NCI-H524 treated with DMSO at 0.1 percent for 48 hours (cell line): Measurements from ENCODE around the gene CEACAM21.

Experiments
- DNase-seq: peaks from one replicate; lab custom pipeline; 2025; lab: John Stamatoyannopoulos, UW

CEACAM21 gene

DNA sequence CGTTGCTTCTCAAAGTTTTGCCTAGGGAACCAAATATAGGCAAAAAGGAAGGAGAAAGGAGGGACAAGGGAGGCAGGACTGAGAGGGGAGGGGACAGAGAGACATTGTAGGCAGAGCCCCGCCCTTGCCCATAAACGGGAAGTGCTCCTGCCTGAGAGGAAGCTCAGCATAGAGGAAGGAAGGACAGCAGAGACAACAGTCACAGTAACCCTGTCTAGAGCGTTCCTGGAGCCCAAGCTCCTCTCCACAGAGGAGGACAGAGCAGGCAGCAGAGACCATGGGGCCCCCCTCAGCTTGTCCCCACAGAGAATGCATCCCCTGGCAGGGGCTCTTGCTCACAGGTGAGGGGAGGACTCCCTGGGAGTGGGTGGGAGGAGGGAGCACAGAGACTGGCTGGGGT, at the start of gene CEACAM21:
Gene CEACAM21, plus strand, starts transcription at position 169 of the 400 bp plus-strand sequence. Its CDS starts 109 bp downstream, at position 278.
- DNase-seq: no peak

DNA sequence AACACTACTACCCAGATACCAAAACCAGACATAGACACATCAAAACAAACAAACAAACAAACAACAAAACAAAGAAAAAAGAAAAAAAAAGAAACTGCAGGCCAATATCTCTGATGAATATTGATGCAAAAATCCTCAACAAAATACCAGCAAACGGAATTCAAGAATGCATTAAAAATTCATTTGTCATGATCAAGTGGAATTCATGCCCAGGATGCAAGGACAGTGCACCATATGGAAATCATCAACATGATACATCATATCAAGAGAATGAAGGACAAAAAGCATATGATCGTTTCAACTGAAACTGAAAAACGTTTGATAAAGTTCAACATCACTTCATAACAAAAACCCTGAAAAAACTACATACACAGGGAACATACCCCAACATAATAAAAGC, 48.9 kb upstream of the CEACAM21 start:
- DNase-seq: no peak

DNA sequence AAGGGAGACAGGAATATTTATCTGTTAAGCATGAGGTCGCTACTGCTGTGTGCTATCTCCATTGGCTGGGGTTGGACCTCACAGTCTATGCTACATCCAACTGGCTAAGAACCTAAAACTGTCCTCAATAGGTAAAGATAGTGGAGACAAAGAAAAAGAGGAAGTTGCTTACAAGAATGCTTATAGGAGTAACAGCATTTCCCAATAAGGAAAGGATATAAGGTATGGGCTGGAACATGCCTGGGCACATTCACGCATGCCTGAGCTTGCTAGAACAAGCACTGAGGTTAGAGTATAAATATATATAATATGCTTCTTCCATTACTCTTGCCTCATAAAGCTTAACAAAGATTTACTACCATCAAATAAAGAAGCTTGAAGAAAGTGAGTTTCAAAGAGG, 47.9 kb upstream of the CEACAM21 start:
- DNase-seq: no peak

DNA sequence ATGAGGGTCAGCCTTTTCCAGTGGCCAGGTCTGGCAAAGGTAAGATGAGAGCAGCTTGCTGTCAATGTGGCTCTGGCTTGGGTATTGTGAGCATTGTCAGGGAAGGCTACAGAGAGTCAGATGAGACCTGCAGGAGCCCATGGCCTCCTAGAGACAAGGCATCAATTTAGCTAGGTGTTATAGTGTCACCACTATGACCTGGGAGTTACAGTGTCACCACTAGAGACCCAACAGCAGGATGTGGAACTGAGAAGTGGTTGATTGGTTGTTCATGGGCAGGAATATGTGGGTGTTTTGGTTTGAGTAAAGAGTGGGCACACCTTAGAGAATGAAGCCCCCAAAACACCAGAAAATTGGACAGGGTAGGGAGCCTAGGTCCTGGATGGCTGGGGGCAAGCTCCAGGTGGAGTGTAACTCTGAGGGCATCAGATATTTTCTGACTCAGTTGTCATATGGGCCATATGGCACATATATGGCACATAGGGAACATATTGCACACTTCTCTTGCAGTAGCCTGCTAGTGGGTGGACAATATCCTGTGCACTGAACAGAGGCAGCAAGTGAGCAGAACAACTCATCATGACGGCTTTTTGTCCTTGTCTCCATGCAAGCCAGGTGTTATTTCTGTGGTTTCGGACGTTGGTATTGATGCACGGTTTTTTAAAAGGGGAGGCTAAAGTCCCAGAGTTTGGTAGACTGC, 46.3 kb upstream of the CEACAM21 start:
- no peak for DNase-seq

DNA sequence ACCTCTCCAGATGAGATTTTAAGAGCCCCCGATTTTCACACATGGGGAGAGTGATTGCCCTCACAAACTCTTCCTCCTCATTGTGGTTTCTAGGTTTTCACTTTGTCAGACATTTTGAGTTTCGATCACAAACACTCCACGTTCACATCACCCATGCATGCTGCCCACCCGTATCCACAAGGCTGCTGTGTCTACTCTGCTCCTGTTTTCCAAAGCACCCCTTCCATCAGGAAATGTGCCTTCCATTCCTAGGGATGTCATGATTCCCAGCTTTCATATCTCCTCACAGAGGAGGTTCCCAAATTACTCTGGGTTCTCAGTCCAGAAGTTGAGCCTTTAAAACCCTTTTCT, 45.8 kb upstream of the CEACAM21 start:
- no peak for DNase-seq

DNA sequence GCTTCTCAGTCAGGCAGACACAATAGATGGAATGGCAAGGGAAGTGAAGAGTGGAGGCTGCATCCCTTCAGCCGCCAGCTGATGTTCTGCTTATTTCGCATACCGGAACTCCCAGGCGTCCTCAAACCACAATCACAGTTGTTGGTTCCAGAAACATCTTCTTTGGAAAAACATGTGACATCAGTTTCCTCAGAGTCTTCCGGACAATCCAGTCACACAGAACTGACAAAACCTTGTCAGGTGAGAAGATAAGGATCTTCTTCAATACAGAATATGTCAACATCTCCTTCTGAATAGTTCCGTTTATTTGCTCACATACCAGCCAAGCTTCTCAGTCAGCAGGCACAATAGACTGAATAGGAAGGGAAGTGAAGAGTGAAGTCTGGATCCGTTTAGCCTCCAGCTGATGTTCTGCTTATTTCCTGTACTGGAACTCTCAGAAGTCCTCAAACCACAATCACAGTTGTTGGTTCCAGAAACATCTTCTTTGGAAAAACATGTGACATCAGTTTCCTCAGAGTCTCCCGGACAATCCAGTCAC, 45.1 kb upstream of the CEACAM21 start:
- no peak for DNase-seq

DNA sequence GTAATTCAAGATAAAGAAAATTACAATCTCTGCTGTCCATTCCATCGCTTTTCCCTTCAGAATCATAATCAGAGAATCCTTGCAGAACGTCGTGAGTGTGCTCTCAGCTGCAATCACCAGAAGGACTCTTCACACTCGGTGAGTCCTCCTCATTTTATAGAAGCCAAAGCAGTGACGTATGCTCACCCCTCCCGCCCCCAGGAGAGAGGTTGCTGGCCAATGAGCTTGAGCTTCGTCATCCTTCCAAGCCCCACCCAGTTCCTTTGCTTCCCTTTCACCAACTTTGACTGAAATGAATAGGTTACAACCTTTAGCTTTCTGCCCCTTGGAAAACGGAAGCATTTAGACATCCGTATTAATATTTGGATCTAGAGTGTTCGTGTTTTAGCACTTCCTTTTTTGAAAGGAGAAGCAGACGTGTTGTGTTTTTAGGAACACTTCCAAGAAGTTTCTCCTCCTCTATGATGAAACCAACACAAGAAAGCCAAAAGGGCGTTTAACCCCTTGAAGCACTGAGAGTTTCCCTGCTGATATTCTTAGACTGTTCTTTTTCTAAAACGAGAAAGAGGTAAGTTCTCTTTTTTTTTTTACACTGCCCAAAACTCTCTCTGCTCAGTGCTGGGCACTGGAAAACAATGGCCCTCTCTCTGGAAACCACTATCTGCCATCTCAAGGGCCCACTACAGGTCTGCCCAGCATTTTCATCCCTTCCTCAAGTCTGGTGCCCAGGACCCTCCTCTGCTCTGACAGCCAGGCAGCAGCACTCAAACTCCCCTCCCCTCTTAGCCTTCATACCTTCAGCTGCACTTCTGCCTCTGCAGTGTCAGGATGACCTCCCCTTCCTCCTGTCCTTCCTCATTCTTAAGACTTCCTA, 44.3 kb upstream of the CEACAM21 start:
- DNase-seq: no peak

DNA sequence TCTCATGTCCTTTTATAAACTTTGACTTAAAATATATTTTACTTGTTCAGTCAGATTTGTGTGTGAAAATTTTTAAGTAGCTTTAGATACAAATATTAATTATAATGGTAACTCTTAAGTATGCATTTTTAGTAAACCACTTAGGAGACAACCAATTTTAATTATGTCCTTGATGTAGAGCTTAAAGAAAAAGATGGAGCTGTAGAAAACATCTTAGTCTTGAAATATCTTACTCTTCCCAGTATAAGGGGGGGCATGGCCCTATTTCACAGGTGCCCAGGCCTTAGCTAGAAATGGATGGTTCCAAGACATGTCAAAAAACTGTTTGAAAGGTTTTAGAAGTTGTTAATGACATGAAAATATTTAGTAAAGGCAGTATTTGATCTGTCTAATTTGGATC, 43.4 kb upstream of the CEACAM21 start:
- no peak for DNase-seq

DNA sequence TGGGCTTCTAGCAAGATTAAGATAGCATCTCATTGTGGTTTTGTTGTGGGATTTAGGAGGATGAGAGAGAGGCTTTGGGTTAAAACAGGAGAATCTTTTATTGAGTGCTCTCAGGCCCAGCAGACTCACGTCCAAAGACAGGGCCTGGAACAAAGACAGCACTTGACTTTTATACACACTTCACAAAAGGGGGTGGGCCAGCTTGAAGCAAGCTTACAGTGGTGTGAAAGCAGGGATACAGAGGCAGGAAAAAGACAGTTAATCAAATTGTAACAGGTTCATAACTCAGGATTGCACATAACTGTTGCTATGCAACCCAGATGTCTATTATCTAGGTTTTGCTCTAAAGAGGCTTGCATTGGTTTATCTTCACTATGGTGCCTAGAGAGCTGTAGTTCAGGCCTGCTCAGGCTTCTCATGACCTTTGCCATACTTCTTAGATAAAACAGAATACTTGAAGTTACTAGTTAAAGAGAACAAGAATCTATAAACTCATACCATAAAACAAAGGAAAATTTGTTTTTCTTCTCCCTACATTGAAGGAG, 42.2 kb upstream of the CEACAM21 start:
- DNase-seq: no peak

DNA sequence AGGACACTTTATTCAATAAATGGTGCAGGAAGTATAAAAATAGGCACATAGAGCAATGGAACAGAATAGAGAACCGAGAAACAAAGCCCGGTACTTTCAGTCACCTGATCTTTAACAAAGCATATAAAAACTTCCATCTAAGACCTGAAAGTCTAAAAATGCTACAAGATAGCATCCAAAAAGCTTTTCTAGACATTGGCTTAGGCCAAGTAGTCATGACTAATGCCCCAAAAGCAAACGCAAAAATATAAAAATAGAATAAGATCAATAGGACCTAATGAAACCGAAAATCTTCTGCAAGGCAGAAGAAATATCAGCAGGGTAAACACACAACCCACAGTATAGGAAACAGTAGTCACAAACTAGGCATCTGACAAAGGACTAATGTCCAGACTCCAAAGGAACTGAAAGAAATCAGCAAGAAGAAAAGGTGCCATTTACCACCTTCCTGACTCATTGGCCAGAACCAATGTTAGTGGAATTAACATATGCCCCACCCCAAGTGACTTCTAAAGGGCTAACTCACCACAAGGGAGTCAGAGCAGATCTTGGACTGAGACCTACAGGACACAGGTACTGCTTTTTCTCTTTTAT, 40.8 kb upstream of the CEACAM21 start:
- DNase-seq: no peak

DNA sequence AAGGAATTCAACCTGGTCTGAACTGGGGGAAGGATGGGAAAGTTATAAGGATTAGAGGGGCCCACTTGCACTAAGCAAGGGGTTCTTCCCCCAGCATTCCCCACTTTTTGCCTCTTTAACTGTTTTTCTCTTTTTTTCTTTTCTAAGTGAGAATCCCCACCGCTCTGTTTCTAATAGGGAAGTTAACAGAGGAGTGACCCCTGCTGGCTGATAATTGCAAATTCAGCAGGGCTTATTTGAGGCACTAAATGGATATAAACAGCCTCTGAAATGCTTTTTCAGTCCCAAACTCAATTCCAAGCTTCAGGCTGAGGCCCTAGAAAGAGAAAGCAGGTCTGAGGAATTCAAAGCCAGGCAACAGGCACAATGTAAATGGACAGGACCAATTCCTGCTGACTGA, 38.2 kb upstream of the CEACAM21 start:
- DNase-seq: no peak

DNA sequence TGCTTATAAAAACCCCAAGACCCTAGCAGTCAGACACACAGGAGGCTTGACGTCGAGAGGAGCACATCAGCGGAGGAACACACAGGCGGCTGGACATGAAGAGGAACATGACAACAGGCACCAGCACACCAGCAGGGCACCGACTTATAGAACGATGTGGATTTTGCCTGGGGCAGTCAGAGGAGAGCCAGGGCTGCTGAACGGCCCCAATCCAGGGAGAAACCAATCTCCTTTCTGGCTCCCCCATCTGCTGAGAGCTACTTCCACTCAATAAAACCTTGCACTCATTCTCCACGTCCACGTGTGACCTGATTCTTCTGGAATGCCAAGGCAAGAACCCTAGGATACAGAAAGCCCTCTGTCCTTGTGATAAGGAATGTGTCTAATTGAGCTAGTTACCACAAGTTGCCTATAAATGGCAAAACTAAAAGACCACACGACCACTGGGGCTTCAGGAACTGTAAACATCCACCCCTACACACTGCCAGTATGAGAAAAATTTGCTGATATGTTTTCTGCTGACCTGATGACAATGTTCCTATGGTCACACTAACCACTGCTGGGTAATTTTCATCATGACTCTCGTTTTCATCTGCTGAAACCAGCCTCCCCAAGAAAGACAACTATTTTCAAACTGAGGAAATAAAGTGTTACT, 35.8 kb upstream of the CEACAM21 start:
- DNase-seq: no peak

DNA sequence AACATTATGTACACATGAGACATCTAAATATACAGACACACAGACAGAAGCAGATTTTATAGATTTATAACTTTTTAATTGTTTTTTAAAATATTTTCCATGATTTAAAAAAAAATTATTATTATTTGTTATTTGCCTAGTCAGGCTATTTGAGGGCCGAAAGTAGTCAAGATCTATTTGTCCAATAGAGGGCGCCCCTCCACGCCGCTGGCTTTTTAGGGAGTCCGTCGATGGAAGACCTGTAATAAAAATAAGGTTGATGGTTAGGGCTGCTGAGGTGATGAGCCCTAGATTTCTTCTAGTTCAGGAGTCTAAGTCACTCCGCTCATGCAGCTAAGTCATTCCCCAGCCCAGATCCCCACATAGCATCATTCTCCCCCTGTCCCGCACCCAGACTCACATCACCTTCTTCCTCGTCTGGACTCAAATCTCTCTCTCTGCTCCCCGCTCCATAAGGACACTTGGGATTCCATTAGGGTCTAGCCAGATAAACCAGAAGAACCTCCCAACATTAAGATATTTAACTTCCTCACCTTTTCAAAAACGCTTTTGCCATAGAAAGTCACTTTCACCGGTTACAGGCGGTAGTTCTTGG, 33.9 kb upstream of the CEACAM21 start:
- no peak for DNase-seq

DNA sequence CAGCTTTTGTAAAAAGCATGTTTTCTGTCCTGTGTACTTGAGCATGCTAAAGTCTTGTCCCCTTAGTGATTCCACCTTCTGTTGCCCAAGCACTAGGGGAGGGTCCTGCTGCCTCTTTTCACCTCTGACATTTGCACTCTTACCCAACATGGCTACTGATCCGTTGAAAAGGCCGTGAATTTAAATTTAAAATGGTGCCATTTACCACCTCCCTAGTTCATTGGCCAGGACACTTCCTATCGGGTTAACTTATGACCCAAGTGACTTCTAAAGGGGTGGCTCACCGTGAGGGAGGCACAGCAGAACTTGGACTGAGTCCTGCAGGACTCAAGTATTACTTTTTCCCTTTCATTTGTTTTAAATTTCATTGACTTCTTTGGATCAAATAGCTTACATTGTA, 33.3 kb upstream of the CEACAM21 start:
- no peak for DNase-seq

DNA sequence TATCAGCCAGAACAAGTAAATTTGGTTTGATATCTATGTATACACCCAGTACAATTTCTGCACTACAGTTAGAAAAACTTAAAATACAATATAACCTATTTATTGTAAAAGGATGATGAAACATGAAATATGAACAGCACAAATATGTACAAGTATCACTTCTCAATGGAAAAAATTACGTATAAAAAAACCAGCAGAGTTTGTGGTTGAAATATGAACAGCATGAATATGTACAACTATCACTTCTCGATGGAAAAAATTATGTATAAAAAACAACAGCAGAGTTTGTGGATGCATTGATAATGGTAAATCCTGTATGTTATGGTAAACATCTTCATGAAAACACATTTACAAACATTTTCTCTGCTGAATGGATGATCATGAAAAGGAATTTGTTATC, 32.4 kb upstream of the CEACAM21 start:
- DNase-seq: no peak

DNA sequence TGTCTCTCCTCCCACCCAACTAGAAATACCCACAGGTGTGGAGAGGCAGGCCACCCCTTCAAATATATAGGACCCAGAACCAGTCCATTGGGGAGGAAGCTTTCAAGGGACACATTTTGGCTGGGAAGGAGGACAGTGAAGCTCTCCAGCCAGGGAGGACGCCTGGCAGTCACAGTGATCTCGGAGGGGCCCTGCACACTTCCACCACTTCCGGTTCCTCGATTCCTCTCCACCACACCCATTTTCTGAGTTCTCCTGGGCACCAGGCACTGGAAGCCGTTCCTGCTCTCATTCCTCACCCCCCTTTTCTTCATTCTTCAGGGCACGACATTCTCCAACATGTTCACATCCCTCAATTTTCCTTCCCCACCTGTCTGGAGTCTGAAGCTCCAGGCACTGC, 30.4 kb upstream of the CEACAM21 start:
- no peak for DNase-seq

DNA sequence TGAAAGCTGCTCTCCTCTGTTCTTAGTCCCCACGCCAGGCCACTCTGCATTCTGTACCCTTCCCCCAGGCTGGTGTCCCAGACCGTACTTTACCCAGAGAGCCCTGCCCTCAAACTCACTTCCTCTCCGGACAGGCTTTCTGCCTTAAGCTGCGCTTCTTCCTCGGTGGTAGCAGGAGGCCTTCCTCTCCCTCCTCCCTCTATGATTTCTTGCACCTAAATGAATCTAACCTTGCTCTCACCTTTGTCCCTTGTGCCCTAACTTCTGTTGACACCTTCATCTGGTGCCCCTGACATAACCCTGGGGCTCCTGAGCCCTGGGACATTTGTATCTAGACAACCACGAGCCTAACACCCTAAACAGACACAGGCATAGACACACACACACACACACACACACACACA, 29.6 kb upstream of the CEACAM21 start:
- DNase-seq: no peak

DNA sequence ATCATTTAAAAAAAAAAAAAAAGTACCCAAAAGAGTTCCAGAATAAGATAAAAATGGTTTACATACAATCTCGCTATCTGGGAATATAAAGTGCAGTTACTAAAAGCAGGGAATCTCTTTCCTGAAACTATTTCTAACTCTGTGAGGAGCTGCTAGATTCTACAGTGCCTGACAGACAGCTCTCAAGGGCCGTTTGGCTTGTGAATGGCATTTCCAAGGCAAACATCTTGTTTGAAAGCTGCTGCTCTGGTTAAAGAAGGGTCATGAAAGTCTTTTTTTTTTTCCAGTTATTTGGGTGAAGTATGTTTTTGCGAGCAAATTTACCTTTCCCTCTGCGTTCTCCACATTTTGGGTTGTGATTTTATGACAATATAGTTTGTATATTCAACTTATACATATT, 29.0 kb upstream of the CEACAM21 start:
- no peak for DNase-seq

DNA sequence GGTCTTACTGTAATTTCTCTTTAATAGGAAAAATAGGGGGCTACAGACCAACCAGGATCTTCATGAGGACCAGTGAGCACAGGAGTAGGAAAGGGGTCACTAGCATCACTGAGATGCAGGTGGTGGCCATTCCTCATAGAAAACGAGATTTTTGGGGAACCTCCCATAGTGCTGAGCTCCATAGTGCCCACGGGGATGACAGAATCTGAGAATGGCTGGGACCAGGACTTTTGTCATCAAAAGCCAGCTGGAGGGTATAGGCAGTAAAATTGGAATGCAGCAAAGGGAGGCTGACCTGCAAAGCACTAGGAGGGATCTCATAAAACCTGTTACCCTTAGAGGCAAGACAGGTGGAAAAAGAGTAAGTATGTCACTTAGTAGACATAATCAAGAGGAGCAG, 28.4 kb upstream of the CEACAM21 start:
- no peak for DNase-seq

DNA sequence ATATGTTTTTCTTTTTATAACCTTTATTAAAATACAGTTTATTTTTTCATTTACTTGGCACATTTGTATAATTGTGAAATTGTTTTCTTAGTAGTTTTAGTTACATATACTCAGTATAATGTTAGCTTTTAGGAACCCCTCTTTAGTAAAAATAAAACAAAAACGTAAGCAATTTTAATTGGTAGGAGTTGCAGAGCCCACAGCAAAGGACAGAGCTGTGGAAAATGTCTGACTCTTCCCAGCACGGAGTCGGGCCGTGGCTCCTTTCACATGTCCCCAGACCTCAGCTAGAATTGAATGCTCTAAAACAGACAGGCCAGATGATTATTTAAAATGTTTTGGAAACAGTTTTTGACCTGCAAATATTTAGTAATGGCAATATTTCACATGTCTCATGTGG, 27.9 kb upstream of the CEACAM21 start:
- no peak for DNase-seq

DNA sequence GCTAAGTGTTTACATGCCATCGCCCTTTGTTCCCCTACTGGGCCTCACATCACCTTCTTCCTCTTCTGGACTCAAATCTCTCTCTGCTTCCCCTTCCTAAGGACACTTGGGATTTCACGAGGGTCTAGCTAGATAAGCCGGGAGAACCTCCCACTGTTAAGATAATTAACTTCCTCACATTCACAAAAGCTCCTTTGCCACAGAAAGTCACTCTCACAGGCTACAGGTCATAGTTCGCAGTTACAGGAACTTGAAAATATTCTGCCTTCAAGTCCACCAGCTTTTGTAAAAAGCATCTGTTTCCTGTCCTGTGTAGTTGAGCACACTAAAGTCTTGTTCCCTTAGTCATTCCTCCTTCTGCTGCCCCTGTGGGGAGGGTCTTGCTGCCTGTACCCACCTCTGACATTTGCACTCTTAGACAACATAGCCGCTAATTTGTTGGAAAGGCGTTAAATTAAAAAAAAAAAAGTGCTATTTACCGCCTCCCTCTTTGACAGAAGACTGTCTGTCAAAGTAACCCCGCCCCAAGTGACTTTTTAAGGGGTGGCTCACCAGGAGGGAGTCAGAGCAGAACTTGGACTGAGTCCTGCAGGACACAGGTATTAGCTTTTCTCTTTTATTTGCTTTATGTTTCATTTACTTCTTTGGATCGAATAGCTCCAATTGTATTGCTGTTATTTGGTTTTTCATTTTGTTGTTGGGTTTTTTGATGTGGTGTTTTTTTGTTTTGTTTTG, 26.8 kb upstream of the CEACAM21 start:
- no peak for DNase-seq
